HG03571 (cell line): Measurements from ENCODE around the gene FAM107B.

ENCODE experiments used
- ATAC-seq: cut with Tn5 transposase; IDR thresholded peaks from one replicate; pipeline ENCODE4 v1.9.1; 2021; ENCODE audit not compliant: unreplicated experiment

Gene FAM107B

DNA sequence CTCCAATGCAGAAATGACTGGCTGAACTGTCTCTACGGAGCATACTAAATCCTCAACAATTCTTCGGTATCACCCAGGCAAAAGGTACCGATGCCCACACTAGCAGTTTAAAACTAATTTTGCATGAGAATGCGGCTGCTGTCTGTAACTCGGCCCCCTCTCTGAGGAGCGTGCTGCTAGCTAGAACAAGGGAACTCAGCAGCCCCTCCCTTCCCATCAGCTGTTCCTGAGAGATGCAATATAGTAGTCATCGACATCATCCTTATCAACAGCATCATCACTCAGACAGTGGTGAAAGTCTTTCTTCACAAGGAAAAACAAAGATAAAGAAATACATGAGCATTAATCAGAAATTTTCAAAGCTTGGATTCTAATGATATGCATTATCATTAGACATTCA, 254.9 kb downstream of the FAM107B start:
- no peak for ATAC-seq

DNA sequence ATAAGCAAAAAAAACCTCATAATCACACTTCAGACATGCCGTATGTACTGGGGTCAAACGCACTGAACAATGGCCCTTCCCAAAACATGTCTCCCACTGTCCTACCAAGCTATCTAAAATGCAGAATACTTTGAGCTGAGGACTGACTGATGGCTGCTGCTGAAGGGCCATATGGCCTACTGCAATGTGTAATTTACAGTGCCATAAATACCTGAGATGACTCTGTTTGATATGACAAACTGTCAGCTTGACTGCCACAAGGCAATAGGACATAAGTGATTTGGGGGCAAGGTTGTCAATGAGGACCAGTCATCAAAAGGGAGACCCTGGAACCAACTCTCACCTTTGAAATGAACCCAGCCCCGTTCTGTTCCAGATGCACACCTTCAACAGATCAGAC, 256.5 kb downstream of the FAM107B start:
- no peak for ATAC-seq

DNA sequence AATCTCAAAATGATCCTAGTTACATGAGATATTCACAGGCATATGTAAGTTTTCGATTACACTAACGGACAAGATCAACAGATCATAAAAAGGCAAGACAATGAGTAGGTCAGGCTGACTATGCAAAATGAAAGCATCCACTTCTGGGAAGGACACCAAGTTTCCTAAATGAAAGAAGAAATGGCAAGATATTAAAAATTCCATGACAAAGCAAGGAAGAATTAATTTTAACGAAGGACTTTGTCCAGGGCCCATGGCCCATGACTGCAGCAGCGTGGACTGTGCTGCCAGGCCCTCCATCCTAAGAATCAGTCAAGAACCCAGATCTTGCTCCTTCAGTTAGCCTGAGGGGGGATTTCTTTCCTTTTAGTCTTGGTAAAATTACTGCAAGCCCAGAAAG, 261.6 kb downstream of the FAM107B start:
- no peak for ATAC-seq

DNA sequence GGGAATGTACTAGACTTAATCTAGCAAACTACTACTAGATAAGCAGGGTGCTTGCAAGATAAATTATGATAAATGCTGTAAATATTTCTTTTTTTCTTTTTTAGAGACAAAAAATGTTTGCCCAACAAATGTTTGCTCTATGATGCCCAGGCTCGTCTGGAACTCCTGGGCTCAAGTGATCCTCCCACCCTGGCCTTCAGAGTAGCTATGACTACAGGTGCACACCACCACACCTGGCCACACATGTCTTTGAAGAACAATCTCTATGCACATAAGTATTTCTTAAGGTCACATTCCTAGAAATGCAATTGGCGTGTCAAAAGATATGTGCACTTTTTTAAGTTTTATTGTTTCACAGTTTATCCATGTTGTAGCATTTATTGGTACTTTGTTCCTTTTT, 264.4 kb downstream of the FAM107B start:
- ATAC-seq: no peak

DNA sequence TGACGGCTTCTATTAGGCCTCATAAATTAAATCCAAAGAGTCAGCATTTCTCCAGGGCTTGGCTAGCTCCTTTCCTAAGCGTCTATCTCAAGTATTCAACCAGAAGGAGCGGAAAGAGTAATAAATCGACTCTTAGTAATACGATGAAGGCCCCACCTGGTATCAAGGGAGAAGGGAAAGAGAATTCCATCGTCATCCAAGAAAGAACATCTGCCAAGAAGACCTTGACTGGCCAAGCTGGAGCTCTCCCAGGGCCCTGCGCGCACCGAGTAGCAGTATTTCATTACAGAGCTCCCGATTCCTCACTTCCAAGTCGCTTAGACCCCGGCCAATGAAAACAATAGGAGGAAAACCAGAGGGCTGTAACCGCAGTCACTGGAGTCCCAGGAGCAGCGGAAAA, 266.0 kb downstream of the FAM107B start:
- no peak for ATAC-seq

DNA sequence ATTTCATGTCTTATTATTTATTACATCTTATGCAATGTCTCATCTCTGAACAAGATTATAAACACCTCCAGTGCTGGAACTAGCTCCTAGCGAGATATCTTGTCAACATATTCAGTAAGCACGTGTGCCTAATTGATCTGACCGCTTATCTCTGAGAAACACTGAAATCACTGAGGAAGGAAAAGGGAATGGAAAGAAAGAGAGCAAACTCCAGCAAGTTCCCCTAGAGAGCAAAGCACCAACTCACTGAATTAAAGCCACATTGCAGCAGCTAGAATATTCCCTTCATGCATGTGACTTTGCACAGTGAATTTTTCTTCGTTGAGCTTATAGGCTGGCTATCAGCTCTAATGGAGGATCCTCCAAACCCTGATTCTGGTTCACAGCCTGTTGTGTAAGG, 266.9 kb downstream of the FAM107B start:
- no peak for ATAC-seq

DNA sequence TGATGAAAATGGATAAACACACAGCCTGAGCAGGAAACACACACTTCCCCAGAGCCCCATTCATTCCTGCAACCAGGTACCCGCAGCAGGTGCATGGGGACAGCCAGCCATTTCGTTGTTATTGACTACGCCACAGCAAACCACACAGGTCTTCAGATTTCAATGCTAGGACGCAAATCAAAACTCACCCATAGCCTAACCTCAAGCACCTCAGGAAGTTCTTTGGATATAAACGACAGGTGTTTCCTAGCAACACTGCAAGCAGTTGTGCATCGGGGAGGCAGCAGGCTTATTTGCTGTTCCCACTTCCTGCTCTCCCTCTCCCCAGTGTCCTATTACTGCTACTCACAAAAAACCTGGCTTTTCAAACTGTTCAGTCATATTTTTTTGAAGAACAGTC, 267.5 kb downstream of the FAM107B start:
- ATAC-seq: no peak

DNA sequence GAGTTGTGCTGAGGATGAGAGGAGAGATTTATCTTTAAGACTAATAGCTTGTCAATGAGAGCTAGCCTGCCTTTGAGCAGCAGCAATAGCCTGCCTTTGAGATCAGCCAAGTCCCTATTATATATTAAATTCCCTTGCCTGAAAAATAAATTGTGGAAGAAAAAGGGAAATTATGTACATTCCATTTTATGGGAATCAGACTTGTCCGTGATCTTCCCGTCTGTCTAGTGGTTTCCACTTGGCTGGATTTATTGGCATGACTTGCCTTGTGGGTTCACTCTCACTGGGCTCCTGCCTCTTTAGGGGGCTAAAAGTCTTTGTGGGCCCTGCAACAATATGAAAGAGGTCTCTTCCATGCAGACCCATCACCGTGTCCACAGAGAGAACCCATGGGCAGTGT, 272.3 kb downstream of the FAM107B start:
- no peak for ATAC-seq

DNA sequence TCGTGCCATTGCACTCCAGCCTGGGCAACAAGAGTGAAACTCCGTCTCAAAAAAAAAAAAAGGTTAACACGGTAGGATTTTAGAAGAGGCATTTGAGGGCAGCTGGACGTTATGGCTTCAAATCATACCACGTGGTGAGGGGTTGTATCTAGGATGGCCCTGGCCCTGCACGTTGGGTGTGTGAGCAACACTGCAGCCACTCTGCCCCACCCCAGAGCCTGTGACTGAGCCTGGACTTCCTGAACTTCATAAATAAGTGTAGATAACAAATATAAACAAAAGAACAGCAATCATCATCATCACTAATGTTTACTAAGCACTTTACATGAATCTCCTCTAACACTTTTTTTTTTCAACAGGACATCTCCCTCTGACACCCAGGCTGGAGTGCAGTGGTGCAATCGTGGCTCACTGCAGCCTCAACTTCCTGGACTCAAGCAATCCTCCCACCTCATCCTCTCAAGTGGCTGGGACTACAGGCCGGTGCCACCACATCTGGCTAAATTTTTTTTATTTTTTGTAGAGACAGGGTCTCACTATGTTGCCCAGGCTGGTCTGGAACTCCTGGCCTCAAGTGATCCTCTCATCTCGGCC, 274.4 kb downstream of the FAM107B start:
- no peak for ATAC-seq

DNA sequence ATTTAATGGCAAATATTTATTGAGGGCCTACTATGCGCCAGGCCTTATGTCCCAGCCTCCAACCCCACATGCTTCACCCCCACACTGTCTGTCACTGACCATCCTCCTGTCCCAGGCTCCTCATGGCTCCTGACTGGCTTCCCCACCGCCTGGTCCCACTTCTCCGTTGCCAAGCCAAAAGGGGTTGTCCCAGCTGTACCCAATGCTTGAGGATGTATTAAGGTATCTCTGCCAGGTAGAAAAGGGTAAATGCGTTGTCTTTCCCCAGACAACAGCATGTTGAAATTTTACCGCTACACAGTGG, 275.1 kb downstream of the FAM107B start:
- no peak for ATAC-seq

DNA sequence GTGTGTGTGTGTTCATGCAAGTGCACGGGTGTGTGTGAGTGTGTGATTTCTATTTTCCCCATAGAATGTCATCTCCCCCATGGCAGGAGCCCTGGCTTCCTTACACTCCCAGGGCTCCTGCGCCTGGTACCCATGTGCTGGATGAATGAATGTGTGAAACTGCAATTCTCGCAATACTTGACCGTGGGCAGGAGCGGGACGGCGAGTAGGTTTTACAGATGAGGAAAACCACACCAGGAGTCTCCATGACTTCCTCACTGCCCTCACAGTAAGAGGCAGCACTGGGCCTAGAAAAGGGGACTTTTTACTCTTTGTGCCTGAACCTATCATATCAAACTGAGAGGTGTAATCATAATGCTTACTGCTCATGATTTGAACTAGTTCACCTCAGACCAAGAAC, 276.4 kb downstream of the FAM107B start:
- ATAC-seq: no peak

DNA sequence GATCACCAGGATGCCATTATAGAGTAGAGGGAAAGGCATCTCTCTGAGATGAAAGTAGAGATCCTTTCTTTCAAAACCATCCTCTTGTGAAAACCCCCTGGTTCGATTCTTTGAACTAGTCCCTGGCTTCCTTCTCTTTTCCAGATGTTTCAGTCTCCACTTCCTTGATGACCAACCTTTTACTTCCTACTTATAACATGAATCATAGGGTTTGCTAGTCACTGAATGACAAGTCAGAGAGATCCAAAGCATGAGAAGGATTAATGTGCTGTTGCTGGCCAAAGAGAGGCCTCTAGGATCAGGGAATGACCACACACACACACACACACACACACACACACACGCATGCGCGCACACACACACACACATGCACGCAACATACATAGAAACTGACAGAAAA, 282.9 kb downstream of the FAM107B start:
- no peak for ATAC-seq

DNA sequence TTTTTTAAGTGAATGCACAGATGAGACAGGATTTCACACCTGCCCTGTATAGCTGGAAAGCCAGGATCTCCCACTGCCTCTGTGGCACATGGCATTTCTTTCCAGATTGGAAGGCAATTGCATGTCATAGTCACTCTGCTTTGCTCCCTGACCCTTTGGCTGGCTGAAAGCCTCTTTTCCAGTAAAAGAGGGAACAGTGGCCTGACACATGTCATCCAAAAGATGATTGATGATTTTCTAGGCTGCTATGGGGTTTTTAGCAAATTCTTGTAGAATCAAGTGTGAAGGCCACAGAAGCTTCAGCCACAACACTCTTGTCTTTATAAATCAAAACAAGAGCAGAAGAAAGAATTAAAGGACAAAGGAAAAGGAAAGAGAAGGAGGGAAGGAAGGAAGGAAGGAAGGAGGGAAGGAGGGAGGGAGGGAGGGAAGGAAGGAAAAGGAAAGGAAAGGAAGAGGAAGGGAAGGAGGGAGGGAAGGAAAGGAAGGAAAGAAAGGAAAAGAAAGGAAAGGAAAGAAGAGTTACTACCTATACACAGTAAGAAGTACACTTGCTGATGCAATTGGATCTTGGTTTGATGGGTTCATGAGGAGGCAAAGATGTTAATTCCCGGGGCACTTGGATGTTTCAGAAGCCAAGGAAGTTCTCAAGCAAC, 285.0 kb downstream of the FAM107B start:
- no peak for ATAC-seq

DNA sequence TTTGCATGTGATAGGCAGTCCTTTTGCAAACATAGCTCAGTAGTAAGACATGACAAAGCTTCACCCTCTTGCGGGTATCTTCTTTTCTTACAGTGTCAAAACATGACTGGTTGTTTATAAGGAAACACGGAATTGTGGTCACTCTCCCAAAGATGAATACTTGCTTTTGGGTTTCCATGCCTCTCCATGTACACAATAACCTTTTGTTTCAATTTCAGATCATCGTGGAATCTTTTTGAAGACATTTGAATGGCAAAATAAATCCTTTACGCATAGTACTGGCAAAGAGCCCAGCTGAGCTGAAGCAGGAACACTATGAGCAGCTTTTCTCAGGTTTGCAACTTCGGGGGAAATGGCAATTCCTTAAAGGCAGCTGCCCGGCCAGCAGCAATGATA, 287.2 kb downstream of the FAM107B start:
- ATAC-seq: no peak

DNA sequence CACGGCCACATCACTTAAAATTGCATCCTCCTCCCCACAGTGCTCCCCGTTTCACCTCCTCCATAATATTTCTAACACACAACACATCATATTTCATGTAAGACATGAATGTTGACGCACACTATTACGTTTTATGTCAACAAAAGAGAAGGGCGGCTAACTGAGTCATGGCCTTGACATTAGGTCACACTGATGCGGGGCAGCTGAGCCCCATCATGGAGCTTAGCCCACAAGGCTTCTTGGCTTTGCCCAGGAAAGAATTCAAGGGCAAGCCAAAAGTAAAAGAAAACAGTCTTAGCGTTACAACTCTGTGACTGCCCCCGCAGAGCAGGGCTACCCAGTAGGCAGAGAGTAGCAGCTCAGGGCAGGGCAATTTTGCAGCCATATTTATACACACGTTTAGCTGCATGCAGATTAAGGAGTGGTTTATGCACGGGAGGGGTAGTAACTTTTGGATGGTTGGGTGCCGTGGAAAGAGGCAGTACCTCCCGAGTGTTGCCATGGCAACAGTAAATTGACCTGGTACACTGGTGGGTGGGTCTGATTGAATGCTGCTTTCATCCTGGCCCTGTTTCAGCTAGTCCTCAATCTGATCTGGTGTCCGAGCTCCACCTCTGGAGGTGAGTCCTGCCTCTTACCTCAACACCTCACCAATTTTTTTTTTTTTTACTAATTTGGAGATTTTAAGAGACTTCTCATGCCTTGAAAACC, 287.8 kb downstream of the FAM107B start:
- ATAC-seq: no peak

DNA sequence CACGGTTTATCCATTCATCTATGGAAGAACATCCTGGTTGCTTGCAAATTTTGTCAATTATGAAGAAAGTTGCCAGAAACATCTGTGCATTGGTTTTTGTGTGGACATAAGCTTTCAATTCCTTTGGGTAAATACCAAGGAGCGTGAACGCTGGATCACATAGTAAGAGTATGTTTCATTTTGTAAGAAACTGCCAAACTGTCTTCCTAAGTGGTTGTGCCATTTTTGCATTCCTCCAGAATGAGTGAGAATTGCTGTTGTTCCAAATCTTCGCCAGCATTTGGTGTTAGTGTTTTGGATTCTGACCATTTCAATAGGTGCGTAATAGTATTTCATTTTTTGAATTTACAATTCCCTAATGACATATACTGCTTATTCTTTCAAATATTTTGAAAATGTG, 288.7 kb downstream of the FAM107B start:
- ATAC-seq: no peak

DNA sequence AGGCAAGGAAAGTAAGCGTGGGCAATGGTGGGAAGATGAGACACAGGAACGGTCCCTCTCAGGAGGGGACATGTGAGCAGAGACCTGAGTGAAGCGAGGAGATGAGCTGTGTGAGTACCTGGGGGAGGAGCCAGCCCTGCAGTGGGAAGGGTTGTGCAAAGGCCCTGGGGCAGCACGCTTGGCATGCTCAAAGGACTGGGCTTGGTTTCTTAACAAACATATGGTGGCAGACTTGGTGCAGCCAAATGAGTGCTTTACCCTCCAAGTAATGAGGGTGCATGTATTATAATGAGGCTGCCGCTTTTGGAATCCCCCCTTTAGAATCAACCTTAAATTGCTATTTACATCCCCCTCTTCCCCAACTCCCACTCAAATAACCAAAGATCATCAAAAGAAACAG, 291.3 kb downstream of the FAM107B start:
- no peak for ATAC-seq

DNA sequence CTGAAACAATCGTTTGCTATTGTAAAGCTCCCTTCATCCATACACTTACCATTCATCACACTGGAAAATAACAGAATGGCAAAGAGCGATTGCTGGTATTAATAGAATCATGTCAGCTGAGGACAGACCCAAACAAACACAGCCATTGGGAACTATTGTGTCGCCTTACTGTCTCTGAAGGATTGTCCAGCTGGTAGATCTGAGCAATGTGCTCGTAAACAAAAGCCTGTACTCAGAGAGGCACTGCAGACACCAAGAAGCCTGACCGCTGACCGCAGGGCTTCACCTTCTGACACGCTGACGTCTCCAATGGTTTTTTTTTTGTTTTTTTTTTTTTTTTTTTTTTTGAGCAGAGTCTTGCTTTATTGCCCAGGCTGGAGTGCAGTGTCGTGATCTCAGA, 292.9 kb downstream of the FAM107B start:
- no peak for ATAC-seq

DNA sequence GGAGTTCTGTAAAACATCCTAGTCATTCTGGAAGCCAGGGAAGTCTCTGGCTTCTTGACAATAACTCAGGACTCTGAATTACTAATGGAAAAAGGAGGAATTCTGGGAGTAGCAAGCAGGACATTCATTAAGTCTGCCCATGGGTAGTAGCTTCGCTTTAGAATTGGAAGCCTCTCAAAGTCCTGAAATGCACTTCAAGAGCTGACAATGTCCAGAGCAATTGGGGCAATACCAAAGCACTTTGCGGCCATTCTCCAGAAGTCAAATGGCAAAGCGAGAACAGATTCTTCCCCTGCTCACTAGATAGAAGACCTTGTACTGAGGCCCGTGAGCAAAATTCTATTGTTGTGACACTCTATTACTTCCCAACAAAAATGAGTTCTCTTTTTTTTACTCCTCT, 293.7 kb downstream of the FAM107B start:
- no peak for ATAC-seq

DNA sequence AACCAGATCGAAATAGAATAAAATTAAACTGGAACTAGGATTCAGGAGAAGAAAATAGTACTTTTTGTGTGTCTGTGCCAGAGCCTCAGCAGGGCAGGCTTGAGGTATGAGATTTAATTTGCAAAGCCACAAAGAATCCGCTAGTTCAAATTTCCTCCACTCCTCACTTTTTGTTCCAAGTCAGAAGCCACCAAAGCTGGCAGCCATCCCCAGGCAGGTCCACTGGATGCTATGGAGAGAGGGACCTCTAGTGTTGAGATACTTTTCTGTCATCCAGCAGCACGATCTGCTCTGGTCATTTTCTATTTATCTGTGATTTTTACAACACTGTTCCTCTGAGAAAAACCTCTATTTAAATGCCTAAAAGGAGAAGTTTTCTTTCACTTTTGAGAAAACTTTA, 296.1 kb downstream of the FAM107B start:
- no peak for ATAC-seq

DNA sequence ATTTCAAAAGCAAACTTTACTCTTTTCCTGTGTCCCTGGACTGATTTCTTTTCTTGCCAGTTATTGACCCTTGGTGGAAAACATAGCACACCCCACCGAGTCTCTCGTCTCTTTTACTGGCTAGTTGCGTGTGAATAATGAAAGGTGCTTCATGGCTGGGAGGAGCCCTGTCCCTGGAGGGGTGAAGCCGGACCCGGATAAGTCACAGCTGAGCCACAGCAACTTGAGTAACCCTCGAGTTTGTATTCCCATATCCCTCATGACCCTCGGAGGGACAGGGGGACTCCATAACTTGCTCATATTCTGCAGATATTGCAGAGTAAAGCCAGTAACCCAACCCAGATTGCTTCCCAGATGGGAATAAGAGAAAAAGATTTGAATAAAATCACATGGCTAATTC, 296.5 kb downstream of the FAM107B start:
- no peak for ATAC-seq

DNA sequence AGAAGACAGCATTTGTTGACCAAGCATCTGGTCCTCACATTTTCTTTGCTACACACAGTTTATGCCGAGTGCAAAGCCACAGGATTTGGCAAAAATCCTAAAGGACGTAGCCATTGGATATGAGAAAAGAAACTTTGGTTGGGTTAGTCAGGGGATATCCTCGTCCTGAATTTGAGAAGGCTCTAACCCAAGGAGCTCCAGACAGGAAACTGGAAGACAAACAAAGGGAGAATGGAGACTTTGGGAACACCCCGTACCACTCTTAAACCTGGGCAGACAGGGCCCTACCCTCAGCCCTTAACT, 297.3 kb downstream of the FAM107B start:
- ATAC-seq: no peak
